Astrocyte of the hippocampus (primary cell): ENCODE measurements around the gene NME4.
"Not testable (repeated sequence)": the region's sequence is repeated elsewhere in the genome, so short reads cannot be mapped to it uniquely, and the experiment has no call there.

Experiments
- DNase-seq: peaks from one replicate; pipeline ENCODE4 v3.0.0; 2011; ENCODE audit warnings: low read depth, low spot score

NME4 gene

DNA sequence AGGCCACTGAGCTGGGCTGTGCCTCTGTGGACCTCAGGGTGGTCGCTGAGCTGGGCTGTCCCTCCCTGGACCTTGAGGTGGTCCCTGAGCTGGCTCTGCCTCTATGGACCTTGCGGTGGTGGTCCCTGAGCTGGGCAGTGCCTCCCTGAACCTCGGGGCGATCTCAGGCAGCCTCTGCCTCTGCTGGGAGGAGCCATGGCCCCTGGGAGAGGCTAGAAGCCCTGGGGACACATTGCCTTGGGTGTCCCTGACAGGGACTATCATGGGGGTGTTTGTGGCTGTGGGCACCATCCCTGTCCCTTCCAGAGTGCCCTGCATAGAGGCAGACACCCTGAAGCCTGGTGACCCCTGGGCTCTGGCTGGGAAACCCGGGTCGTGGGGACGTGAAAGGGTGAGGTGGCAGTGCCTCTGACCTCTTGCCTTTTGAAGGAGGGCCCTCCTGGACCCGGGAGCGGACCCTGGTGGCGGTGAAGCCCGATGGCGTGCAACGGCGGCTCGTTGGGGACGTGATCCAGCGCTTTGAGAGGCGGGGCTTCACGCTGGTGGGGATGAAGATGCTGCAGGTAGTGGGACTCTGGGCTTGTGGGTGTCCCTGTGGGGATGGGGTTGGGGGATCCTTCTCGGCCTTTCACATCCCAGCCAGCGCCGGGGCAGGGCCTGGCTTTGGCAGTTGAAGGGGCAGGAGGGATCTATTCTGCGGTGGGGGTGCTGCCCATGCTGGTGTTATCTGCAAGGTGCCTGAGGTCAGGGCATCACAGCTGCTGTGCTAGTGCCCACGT lies 1.8 kb downstream of the NME4 start:
- DNase-seq, result no peak

DNA sequence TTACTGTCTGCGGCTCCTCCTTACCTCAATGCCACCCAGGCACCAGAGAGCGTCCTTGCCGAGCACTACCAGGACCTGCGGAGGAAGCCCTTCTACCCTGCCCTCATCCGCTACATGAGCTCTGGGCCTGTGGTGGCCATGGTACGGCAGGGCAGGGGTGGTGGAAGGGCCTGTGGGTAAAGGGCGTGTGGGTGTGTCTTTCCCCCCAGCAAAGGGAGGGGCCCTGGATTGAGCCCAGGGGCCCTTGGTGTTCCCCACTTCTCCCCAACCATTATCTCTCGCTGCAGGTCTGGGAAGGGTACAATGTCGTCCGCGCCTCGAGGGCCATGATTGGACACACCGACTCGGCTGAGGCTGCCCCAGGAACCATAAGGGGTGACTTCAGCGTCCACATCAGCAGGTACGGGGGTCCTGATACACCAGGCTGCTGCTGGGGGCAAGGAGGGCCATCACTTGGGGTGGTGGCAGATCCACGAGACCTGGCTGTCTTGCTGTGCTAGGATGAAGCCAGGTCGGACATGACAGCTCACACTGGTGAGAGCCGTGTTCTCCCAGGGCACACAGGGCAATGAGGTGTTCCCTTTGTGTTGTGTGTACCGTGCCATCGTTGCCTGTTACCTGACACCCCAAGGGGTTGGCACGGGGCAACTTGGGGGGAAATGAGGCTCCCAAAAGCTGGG lies 2.5 kb downstream of the NME4 start:
- DNase-seq, result no peak

DNA sequence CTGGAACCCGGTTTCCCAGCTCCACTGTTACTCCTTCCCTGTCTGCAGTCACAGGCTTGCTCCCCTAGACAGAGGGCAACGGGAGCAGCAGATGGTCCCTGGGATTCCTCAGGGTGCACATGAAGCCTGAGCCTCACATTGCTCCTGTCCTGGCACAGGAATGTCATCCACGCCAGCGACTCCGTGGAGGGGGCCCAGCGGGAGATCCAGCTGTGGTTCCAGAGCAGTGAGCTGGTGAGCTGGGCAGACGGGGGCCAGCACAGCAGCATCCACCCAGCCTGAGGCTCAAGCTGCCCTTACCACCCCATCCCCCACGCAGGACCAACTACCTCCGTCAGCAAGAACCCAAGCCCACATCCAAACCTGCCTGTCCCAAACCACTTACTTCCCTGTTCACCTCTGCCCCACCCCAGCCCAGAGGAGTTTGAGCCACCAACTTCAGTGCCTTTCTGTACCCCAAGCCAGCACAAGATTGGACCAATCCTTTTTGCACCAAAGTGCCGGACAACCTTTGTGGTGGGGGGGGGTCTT lies 3.1 kb downstream of the NME4 start:
- no peak for DNase-seq

DNA sequence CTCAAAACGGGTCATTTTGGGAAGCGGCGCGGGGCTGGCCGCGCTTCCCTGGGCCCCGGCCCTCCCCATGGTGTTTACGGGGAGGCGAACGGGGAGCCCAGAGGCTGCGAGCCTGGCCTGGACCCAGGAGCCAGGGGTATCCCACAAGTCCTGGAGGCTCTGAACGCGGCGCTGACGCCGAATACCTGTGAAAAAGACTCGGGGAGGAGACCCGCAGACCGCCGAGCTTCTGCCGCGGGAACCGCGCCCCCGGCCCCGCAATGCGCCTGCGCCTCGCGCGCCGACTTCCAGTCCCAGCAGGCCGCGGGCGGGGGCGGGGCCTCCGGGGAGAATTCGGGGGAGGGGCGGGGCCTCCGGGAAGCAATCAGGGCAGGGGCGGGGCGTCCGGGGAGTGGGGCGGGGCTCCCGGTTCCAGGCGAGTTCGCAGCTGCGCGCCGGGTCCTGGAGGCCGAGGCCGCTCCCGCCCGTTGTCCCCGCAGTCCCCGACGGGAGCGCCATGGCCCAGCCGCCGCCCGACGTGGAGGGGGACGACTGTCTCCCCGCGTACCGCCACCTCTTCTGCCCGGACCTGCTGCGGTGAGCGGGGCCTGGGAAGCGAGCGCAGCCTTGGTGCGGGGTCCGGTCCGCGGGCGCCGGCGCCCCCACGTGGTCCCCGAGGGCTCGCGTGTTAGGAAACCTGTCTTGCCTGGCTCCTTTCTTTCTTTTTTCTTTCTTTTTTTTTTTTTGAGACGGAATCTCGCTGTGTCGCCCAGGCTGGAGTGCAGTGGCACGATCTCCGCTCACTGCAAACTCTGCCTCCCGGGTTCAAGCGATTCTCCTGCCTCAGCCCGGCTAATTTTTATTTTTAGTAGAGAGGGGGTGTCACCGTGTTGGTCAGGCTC lies 4.7 kb downstream of the NME4 start, which contains the start of gene DECR2:
TSS of gene DECR2 (plus strand) at position 418 of the 881 bp plus-strand sequence. CDS start at position 497, 79 bp downstream.
- peak; percentile 96 for DNase-seq

DNA sequence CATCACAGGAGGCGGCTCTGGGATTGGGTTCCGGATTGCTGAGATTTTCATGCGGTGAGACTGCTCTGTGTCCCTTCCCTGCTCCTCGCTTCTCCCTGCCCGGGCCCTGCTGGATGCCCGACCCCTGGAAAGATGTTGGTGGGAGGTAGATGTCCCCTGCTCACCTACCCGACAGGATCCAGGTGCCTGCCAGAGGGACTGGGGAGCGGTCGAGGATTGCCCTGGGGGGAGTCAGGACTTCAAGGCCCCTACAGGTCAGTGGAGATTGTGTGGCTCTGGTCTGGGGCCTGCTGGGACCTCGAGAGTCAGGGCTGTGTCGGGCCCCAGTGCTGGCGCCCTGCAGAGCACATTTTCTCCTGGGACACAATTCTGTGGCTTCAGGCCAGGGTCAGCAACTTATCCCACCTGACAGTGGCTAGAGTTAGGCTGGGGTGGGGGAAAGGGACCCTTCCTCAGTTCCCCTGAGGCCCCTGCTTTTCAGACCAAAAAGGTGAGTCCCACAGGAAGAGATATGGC lies 8.0 kb downstream of the NME4 start:
- DNase-seq, result no peak

DNA sequence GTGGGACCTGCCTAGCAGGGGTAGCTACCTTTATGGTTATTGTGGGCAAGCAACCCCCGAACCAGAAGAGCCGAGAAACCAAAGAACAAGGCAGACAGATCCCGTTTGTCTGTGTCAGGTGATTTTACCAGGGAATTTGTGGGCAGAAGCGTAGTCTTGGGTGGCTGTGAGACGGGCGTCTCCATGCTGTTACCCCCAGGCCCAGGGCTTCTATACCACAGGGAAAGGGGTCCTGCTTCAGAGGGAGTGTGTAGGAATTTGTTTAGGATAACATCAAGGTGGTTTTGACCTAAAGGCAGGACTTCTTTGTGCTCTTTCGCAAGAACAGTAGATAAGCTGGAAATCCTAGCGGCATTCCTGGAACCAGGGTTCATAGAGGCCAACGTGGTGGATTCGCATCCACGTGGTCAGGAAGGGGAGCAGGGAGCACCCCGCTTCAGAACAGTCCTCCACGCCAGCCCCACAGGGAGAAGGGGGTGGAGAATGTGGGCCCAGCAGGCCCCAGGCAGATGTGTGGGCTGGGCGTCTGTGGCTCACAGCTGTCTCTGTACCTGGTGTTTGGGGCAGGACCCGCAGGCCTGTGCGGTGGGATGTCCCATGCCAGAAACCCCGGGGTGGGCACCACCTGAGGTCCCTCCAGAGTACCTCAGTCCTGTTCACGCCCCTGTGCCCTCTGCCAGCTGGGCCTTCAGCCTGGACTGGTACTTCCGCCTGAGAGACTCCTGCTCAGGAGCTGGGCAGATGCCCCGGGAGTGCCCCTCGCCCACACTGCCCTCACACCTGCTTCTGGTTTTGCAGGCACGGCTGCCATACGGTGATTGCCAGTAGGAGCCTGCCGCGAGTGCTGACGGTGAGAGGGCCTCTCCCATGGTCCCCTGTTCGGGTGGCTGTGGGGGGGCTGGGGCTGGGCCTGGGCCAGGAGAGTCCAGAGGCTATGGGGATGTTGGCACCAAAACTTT lies 8.8 kb downstream of the NME4 start:
- no peak for DNase-seq

DNA sequence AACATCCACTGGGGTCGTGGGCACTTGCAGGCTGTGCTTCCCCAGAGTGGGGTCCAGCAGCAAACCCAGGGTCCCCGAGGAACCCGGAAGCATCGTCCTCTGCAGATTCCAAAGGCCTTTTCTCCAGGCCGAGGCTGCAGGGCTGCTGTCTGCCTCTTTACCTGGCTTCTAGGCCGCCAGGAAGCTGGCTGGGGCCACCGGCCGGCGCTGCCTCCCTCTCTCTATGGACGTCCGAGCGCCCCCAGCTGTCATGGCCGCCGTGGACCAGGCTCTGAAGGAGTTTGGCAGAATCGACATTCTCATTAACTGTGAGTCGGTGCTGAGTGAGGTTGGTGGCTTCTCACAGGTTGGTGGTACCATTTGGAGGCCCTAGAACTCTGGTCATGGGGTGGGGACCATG lies 10.3 kb downstream of the NME4 start:
- no peak for DNase-seq

DNA sequence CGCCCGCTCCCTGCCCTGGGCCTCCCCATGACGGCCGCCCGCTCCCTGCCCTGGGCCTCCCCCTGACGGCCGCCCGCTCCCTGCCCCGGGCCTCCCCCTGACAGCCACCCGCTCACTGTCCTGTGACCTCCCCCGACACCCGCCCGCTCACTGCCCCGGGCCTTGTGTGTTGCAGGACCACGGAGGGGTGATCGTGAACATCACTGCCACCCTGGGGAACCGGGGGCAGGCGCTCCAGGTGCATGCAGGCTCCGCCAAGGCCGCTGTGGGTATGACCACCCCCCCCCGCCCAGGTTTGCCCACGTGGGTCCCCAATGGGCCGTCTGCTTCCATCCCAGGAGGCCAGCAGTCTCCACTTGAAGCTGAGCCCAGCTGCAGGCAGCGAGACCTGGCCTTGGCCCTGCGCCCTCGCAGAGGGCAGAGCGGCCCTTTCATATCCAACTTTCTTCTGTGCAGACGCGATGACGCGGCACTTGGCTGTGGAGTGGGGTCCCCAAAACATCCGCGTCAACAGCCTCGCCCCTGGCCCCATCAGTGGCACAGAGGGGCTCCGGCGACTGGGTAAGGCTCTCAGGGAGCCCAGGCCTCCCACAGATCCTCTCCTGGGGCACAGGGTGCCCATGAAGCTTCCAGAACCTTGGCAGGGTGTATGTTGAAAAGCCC lies 13.6 kb downstream of the NME4 start:
- no peak for DNase-seq

DNA sequence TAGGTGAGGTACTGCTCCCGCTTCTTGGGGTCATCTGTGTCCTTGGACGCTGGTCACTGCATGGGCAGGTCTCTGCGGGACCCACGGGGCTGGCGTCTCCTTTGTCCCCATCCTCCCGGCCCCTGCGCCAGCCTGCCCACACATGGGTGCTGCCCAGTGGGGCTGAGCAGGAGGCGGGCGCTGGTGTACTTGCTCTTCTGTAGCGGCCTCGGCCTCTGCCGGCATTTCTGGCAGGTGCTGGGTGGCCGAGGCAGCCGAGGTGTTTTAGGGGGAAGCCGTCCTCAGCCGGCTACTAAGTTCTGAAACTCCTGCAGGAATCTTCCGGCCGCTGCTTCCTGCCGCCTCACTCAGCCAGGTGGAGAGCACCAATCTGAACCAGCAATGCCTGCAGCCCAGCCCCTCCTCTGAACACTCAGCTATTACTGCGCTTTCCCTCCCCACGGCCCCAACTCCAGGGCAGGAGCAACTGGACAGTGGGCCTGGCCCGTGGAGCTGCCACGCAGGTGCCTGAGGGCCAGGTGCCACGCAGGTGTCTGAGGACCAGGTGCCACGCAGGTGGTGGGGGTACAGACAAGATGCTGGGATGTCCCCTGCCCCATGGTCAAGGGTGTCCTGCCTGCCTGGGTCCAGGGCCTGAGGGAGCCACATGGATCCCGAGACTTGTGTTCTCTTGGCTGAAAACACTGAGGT lies 14.7 kb downstream of the NME4 start:
- DNase-seq, result no peak

DNA sequence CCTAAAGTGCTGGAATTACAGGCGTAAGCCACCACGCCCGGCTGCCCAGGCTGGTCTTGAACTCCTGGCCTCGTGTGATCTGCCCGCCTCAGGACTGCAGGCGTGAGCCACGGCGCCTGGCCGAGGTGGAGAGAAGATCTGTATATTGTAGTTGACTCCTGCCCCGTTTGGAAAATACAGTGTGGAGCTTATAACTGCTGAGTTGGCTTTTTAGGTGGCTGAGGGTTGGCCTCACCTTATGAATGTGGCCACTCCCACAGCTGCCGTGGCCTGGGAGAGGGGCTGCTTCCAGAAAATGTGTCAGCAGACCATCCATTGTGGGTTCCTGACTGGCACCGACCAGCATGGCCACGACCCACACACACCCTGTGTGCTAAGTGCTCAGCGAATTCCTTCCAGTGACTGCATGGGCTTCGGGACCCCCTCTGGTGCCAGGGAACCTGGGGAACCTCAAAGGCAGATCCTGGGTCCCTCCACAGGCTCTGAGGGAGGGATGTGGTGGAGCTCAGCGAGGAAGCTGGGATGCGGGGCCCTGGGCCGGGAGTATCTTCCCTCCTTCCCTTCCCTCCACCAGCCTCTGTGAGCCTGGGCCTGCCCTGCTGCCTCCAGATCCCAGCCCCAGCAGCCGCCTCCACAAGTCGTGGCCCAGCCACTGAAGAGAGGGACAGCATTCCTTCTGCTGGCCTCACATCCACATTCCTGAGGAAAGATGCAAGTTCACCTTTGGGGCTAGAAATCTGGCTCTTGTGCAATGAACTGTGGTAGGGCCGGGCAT lies 17.6 kb downstream of the NME4 start:
- DNase-seq, result peak; percentile 28

DNA sequence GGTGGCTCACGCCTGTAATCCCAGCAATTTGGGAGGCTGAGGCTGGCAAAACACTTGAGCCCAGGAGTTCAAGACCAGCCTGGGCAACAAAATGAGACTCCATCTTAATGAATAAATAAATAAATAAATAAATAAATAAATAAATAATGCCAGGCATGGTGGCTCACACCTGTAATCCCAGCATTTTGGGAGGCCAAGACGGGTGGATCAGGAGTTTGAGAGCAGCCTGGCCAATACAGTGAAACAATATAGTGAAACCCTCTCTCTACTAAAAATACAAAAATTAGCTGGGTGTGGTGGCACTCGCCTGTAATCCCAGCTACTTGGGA lies 18.1 kb downstream of the NME4 start:
- not testable (repeated sequence) for DNase-seq

DNA sequence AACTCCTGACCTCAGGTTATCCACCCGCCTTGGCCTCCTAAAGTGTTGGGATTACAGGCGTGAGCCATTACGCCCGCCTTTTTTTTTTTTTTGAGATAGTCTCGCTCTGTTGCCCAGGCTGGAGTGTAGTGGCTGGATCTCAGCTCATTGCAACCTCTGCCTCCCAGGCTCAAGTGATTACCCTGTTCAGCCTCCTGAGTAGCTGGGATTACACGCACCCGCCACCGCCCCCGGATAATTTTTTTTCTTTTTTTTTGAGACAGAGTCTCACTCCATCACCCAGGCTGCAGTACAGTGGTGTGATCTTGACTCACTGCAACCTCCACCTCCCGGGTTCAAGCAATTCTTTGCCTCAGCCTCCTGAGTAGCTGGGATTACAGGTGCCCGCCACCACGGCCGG lies 25.2 kb downstream of the NME4 start:
- not testable (repeated sequence) for DNase-seq

DNA sequence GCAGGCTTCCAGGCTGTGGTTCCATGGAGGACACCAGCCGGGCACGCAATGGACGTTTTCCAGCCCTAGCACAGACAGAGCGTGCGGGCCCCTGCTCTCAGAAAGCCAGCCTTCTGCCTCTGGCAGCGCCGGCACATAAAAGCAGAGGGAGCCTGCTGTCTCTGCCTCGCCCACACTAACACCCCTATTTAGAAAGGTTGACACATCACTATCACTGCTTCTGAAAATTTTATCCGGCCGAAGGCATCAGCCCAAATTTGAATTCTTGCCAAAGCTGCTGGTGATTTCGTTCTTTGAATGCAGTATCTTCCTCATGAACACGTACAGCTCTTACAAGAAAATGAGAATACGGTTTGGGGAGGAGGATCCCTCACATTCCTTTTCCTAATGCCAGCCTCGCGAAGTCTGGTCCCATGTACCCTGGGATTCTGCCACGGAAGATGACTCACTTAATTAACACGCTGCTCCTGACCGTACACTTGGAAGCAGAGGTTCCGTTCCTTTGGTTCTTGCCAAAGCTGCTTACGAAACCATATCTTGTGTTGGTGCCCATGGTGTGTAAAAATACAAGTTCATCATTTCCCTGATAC lies 27.1 kb downstream of the NME4 start:
- peak; percentile 96 for DNase-seq

DNA sequence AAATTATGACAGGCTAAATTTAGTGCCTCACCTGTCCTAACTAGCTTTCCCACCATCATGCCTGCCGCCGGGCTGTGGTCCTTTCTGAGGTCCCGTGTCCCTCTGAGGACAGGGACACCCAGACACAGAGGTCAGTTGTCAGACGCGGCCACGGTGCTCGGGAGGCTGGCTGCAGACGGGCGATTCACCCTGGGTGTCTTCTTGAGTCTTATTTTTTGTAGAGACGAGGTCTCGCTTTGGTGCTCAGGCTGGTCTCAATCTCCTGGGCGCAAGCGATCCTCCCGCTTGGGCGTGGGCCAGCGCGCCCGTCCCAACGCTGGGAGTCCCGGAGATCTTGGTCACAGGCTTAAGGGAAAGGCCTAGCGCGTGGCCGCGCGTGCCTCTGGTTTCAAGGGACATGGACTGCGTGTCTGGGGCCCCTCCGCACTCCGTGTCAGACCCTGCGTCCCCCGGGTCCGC lies 27.7 kb downstream of the NME4 start:
- DNase-seq, result peak; percentile 63

DNA sequence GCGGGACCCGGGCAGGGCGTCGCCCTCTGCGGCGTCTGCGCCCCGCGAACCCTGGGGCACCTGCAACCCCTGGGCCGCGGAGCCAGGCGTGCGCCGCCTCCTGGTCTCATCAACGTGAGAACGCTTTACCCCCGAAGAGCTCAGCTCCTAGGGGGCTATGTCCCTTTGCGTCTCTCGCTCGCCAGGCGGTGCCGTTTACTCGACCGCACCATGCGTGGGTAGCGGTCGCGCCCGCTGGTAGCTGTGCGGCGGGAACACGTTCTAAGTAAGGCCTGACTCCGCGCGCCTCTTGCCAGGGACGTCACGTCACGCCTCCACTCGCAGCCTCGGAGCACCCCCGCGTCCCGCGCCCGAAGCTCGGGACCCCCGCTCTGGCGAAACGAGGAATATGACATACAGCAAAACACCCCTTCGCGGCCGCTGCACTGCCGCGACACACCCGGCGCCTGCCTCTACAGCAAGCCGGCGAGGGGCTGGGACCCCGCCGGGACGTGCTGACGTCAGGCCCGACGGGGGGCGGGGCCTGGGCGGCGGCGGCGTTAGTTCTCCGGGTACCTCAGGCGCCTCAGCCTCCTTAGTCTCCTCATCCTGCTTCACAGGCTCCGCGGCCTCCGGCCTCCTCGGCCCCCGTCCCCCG lies 28.2 kb downstream of the NME4 start, which contains the start of gene RAB11FIP3:
TSS of gene RAB11FIP3 (plus strand) at position 568 of the 637 bp plus-strand sequence. CDS start 358 bp downstream, outside the sequence.
- peak; percentile 93 for DNase-seq

DNA sequence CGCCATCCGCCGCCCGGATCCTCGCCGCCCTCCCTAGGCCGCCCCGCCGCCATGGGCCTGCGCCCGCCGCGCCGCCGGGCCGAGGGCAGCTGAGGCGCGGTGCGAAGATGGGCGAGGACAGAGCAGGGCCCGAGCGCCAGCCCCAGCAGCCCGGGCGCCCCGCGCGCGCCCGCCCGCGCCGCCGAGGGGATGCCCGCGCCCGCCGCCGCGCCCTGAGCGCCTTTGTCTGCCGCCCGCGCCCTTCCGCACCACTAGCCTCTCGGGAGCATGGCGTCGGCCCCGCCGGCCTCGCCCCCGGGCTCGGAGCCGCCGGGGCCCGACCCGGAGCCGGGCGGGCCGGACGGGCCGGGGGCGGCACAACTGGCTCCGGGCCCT lies 28.7 kb downstream of the NME4 start:
- DNase-seq, result peak; percentile 65

DNA sequence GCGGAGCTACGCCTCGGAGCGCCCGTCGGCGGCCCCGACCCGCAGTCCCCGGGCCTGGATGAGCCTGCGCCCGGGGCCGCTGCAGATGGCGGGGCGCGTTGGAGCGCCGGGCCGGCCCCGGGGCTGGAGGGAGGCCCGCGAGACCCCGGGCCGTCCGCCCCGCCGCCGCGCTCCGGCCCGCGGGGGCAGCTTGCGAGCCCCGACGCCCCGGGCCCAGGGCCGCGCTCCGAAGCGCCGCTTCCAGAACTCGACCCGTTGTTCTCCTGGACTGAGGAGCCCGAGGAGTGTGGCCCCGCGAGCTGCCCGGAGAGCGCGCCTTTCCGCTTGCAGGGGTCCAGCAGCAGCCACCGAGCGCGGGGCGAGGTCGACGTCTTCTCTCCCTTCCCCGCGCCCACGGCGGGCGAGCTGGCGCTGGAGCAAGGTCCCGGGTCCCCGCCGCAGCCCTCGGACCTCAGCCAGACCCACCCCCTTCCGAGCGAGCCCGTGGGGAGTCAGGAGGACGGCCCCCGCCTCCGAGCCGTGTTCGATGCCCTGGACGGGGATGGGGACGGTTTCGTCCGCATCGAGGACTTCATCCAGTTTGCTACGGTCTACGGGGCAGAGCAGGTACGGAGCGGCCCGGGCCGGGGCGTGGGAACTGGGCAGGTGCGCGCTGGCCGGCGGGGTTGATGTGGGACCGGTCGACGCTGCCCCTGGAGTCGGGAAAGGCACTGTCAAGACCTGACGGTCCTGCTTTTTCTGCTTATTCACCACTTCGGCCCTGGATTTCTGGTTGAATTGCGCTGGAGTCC lies 29.3 kb downstream of the NME4 start:
- DNase-seq, result peak; percentile 57
